ENCODE measurements around the gene LRRC8A. TPM values are rescaled to one million over a fixed set of nuclear protein-coding genes. Genes with fewer than 3 reads are reported as not detected.
A peak's percentile ranks its signal among the peaks of the same experiment; 100 is the strongest.

The LRRC8A gene
- total and polyA plus RNA-seq, 2 of the 4 experiments (the other 2 are of a cell fraction), result 42.8 to 60.9 TPM

DNA sequence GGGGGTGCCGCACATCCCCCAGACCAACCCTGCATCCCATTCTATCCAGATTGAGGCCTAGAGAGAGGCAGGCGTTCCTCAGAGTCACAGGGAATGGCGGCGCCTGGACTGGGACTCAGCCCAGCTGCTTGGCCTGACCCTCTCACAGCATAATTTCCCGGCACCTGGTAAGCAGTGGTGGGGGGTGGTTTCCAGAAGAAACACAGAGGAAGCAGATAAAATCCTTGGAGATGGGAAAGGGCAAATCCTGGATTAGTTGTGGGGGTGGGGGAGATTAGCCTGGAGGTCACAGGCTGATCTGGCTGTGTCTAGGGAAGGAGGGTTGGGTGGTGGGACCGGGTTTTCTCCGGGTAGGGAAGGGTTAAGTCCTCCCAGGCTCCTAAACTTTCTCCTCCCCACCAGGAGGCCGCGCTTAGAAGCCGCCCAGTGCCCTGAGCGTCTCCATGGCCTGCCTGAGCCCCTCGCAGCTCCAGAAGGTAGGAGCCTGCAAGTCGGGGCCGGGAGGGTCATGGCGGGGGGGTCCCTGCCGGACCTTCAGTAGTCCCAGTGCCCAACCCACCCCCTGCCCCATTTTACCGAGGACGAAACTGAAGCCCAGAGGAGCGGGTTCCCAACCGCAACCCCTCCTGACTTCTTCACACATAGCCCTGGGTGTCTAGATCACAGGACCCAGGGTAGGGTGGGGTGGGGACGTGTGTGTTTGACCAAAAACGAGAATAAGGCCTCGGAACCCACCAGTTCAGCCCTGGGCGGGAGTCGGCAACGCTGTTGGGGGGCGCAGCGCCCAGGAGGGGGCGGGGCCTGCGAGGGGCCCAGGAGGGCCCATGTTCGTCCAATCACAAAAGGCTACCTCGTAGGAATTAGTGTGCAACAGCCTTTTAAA lies 40.2 kb downstream of the LRRC8A start:
- Histone ChIP-seq H3K9me3 (ENCODE audit: control insufficient read depth, insufficient read depth, low read length) (no peaks in the 10 kb centered on the region), H4K8ac (ENCODE audit: low read depth in 2 of 2, low read length in 2 of 2) (peak overlapping the region; percentile 20 to 91), H2BK20ac (ENCODE audit: low read depth, low read length) (peak overlapping the region; percentile 85), H3K9me1 (ENCODE audit: insufficient read depth, low read length) (peaks cover 20% of the 10 kb centered on the region), H3K27ac (ENCODE audit: insufficient read depth, low read length) (peak overlapping the region; percentile 75), H4K91ac (ENCODE audit: insufficient read depth, low read depth, low read length) (peak overlapping the region; percentile 35), H3K36me3 (ENCODE audit: control insufficient read depth, insufficient read depth, low read length) (peaks cover 13% of the 10 kb centered on the region), H4K20me1 (ENCODE audit: insufficient read depth, low read length) (no peaks in the 10 kb centered on the region), H2AK9ac (replicated peaks; ENCODE audit: low read depth, low read length, poor library complexity) (peak overlapping the region; percentile 92), H3K4me3 (ENCODE audit: insufficient read depth, low read depth, low read length) (peak overlapping the region; percentile 35), H3K23ac (ENCODE audit: low read depth, low read length) (peak overlapping the region; percentile 13; the same call in 1 of the 2 replicates), H3K4ac (ENCODE audit: low read depth, low read length) (peak overlapping the region; percentile 77), H3K79me1 (ENCODE audit: low read depth in 1 of 2, low read length in 2 of 2) (peaks cover 12 to 42% of the 10 kb centered on the region in 2 experiments; a peak in 3 of 4 replicates), H3K14ac (replicated peaks; ENCODE audit: low read depth, low read length) (peak overlapping the region; percentile 55), H2AFZ (replicated peaks; ENCODE audit: low read length, poor library complexity) (peak overlapping the region; percentile 88), H3K27me3 (ENCODE audit: control insufficient read depth, insufficient read depth, low read length) (no peaks in the 10 kb centered on the region), H2BK120ac (ENCODE audit: low read depth, low read length) (peak overlapping the region; percentile 79), H3K4me1 (ENCODE audit: control insufficient read depth, insufficient read depth, low read length) (peaks cover 15% of the 10 kb centered on the region), H2AK5ac (ENCODE audit: low read depth, low read length) (peak overlapping the region; percentile 31), H3K56ac (ENCODE audit: extremely low read depth, insufficient read depth, low read length) (peak overlapping the region; percentile 49), H3K4me2 (ENCODE audit: low read depth, low read length) (peak overlapping the region; percentile 51), H4K5ac (ENCODE audit: low read depth, low read length) (peak overlapping the region; percentile 59), H3K18ac (ENCODE audit: low read depth, low read length) (peak overlapping the region; percentile 10; the same call in 1 of the 2 replicates), H2BK15ac (ENCODE audit: low read depth, low read length) (0 out of 3 replicates have a peak overlapping the region, but pooled peaks have one; percentile 74), H3K9ac (ENCODE audit: low read depth, low read length) (peak overlapping the region; percentile 69), H2BK5ac (ENCODE audit: low read depth, low read length, poor library complexity, severe bottlenecking) (peak overlapping the region; percentile 7)
- DNase-seq, result peak; percentile 50
- in situ Hi-C loops (cut with MboI; ENCODE audit: low sequenced_read_pairs), result no loop called here
- ATAC-seq (ENCODE audit: low read depth), result peak; percentile 72
- intact Hi-C loops (cut with micrococcal nuclease), result no loop called here
- ChIA-PET POLR2A (ENCODE audit: unreplicated experiment) (no interaction called here), CTCF (interaction anchor here (0.7 kb wide), 1 partner anchor 70 kb away, joined by 4 read pairs; no protein-coding TSS in a partner anchor)
- no TSS peak for BruUV-seq (replicated peaks)
- dilution Hi-C loops (cut with HindIII; ENCODE audit: low sequenced_read_pairs, unreplicated experiment), result no loop called here
- WGBS, 2 experiments (ENCODE audit: extremely low coverage in 2 of 2, insufficient read length in 1 of 2), result 26% methylated on average over 7 of the region's 32 CpGs; no CpG with 5 or more reads in 1 of the 2 experiments
- TF ChIP-seq MAZ (IDR thresholded peaks at IDR 0.05; ENCODE audit: borderline replicate concordance, low read depth, low read length) (peak; percentile 7; the same call in 1 of the 2 replicates), FOS (IDR thresholded peaks at IDR 0.05; ENCODE audit: low read depth, low read length) (no peak)
